ENCODE results near the gene SF1. TPM values are rescaled to one million over a fixed set of nuclear protein-coding genes. Genes with fewer than 3 reads are reported as not detected.

The SF1 gene
- total and polyA plus RNA-seq, 2 of the 8 experiments (the other 6 are each of a cell fraction or from before 2014, with no cell fraction given) = 72.7 to 353 TPM

DNA sequence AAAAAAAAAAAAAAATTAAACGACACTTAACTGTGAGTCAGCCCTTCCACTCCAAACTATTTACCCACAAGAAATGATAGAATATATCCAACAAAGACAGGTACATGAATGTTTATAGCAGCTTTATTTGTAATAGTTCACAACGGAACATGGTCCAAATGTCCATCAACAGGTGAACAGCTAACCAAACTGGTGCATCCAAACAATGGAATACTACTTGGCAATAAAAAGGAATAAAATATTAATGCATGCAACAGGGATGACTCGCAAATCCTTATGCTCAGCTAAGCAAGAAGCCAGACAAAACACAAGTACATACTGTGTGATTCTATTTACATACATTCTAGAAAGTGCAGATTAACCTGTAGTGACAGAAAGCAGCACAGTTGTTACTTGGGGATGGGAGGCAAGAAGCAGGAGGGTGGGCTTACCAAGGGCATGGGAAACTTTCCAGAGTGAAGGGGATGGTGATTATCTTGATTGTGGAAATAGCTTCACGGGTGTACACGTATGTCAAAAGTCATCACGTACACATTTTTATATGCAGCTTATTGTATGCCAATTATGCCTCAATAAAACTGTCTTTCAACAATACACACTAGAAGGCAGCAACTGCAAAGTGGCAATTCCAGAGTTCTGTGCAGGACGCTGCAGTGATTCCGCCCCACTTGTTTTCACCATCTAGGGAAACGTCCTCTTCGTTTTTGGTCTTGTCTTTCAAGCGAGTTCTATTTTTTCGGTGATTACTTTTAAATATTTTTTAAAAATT is 6.7 kb upstream of the SF1 start (continued):
- TF ChIP-seq, protein P1, sequence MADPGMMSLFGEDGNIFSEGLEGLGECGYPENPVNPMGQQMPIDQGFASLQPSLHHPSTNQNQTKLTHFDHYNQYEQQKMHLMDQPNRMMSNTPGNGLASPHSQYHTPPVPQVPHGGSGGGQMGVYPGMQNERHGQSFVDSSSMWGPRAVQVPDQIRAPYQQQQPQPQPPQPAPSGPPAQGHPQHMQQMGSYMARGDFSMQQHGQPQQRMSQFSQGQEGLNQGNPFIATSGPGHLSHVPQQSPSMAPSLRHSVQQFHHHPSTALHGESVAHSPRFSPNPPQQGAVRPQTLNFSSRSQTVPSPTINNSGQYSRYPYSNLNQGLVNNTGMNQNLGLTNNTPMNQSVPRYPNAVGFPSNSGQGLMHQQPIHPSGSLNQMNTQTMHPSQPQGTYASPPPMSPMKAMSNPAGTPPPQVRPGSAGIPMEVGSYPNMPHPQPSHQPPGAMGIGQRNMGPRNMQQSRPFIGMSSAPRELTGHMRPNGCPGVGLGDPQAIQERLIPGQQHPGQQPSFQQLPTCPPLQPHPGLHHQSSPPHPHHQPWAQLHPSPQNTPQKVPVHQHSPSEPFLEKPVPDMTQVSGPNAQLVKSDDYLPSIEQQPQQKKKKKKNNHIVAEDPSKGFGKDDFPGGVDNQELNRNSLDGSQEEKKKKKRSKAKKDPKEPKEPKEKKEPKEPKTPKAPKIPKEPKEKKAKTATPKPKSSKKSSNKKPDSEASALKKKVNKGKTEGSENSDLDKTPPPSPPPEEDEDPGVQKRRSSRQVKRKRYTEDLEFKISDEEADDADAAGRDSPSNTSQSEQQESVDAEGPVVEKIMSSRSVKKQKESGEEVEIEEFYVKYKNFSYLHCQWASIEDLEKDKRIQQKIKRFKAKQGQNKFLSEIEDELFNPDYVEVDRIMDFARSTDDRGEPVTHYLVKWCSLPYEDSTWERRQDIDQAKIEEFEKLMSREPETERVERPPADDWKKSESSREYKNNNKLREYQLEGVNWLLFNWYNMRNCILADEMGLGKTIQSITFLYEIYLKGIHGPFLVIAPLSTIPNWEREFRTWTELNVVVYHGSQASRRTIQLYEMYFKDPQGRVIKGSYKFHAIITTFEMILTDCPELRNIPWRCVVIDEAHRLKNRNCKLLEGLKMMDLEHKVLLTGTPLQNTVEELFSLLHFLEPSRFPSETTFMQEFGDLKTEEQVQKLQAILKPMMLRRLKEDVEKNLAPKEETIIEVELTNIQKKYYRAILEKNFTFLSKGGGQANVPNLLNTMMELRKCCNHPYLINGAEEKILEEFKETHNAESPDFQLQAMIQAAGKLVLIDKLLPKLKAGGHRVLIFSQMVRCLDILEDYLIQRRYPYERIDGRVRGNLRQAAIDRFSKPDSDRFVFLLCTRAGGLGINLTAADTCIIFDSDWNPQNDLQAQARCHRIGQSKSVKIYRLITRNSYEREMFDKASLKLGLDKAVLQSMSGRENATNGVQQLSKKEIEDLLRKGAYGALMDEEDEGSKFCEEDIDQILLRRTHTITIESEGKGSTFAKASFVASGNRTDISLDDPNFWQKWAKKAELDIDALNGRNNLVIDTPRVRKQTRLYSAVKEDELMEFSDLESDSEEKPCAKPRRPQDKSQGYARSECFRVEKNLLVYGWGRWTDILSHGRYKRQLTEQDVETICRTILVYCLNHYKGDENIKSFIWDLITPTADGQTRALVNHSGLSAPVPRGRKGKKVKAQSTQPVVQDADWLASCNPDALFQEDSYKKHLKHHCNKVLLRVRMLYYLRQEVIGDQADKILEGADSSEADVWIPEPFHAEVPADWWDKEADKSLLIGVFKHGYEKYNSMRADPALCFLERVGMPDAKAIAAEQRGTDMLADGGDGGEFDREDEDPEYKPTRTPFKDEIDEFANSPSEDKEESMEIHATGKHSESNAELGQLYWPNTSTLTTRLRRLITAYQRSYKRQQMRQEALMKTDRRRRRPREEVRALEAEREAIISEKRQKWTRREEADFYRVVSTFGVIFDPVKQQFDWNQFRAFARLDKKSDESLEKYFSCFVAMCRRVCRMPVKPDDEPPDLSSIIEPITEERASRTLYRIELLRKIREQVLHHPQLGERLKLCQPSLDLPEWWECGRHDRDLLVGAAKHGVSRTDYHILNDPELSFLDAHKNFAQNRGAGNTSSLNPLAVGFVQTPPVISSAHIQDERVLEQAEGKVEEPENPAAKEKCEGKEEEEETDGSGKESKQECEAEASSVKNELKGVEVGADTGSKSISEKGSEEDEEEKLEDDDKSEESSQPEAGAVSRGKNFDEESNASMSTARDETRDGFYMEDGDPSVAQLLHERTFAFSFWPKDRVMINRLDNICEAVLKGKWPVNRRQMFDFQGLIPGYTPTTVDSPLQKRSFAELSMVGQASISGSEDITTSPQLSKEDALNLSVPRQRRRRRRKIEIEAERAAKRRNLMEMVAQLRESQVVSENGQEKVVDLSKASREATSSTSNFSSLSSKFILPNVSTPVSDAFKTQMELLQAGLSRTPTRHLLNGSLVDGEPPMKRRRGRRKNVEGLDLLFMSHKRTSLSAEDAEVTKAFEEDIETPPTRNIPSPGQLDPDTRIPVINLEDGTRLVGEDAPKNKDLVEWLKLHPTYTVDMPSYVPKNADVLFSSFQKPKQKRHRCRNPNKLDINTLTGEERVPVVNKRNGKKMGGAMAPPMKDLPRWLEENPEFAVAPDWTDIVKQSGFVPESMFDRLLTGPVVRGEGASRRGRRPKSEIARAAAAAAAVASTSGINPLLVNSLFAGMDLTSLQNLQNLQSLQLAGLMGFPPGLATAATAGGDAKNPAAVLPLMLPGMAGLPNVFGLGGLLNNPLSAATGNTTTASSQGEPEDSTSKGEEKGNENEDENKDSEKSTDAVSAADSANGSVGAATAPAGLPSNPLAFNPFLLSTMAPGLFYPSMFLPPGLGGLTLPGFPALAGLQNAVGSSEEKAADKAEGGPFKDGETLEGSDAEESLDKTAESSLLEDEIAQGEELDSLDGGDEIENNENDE (IDR thresholded peaks at IDR 0.05; ENCODE audit: insufficient replicate concordance, low read length) = no peak
- no peak for TF ChIP-seq SP1 (IDR thresholded peaks at IDR 0.05; ENCODE audit: low read depth, low read length)
- no peak for TF ChIP-seq HDAC2 (IDR thresholded peaks at IDR 0.05; ENCODE audit: borderline replicate concordance in 1 of 2, low read depth in 2 of 2, low read length in 2 of 2)
- TF ChIP-seq, protein P2, sequence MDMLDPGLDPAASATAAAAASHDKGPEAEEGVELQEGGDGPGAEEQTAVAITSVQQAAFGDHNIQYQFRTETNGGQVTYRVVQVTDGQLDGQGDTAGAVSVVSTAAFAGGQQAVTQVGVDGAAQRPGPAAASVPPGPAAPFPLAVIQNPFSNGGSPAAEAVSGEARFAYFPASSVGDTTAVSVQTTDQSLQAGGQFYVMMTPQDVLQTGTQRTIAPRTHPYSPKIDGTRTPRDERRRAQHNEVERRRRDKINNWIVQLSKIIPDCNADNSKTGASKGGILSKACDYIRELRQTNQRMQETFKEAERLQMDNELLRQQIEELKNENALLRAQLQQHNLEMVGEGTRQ (IDR thresholded peaks at IDR 0.05; ENCODE audit: low read length) = no peak
- no peak for TF ChIP-seq MAFK (IDR thresholded peaks at IDR 0.05; ENCODE audit: low read depth, low read length)
- TF ChIP-seq POLR2AphosphoS5 (IDR thresholded peaks at IDR 0.05; ENCODE audit: low read depth, low read length) = no peak
- TF ChIP-seq HDAC6 (IDR thresholded peaks at IDR 0.05; ENCODE audit: low read depth, low read length) = no peak
- TF ChIP-seq SIX5 (IDR thresholded peaks at IDR 0.05; ENCODE audit: low read depth, low read length) = no peak
- TF ChIP-seq NRF1 (IDR thresholded peaks at IDR 0.05; ENCODE audit: low read depth, low read length) = no peak

Measured in H1 (cell line).